ENCODE measurements around the gene EML1.

EML1 gene

GRCh38 chr14:99831903-99832685 is 38.9 kb downstream of the EML1 start:
- no peak for DNase-seq
- Histone ChIP-seq H3K4me3 (ENCODE audit: low read depth, low read length) (no peak overlapping the region), H3K4me1 (no peaks in the 10 kb centered on the region), H3K36me3 (no peaks in the 10 kb centered on the region), H3K27me3 (no peaks in the 10 kb centered on the region), H3K9me3 (no peaks in the 10 kb centered on the region)
- no peak for TF ChIP-seq CTCF (IDR thresholded peaks at IDR 0.05; ENCODE audit: low read depth, low read length)

GRCh38 chr14:99837822-99838221 is 44.6 kb downstream of the EML1 start:
- Histone ChIP-seq H3K27me3 (no peaks in the 10 kb centered on the region), H3K9me3 (no peaks in the 10 kb centered on the region), H3K36me3 (no peaks in the 10 kb centered on the region), H3K4me3 (ENCODE audit: low read depth, low read length) (no peak overlapping the region), H3K4me1 (no peaks in the 10 kb centered on the region)
- TF ChIP-seq CTCF (IDR thresholded peaks at IDR 0.05; ENCODE audit: low read depth, low read length) = no peak
- DNase-seq = no peak

- H3K27me3 ChIP-seq = no peaks in the 10 kb centered on the region
- no peak overlapping the region for H3K4me3 ChIP-seq (ENCODE audit: low read depth, low read length)
- DNase-seq = no peak
- H3K36me3 ChIP-seq = no peaks in the 10 kb centered on the region
- H3K4me1 ChIP-seq = no peaks in the 10 kb centered on the region
- H3K9me3 ChIP-seq = no peaks in the 10 kb centered on the region
- TF ChIP-seq CTCF (IDR thresholded peaks at IDR 0.05; ENCODE audit: low read depth, low read length) = no peak
Observed at GRCh38 chr14:99838639-99839134, 45.5 kb downstream of the EML1 start.

- H3K4me1 ChIP-seq = no peaks in the 10 kb centered on the region
- TF ChIP-seq CTCF (IDR thresholded peaks at IDR 0.05; ENCODE audit: low read depth, low read length) = no peak
- no peak for DNase-seq
Observed at GRCh38 chr14:99839696-99840095, 46.5 kb downstream of the EML1 start.

GRCh38 chr14:99840265-99840664 is 47.1 kb downstream of the EML1 start:
- no peaks in the 10 kb centered on the region for H3K9me3 ChIP-seq
- no peaks in the 10 kb centered on the region for H3K27me3 ChIP-seq
- no peak overlapping the region for H3K4me3 ChIP-seq (ENCODE audit: low read depth, low read length)
- H3K36me3 ChIP-seq = no peaks in the 10 kb centered on the region
- no peak for DNase-seq
- no peak for TF ChIP-seq CTCF (IDR thresholded peaks at IDR 0.05; ENCODE audit: low read depth, low read length)
- no peaks in the 10 kb centered on the region for H3K4me1 ChIP-seq

More at GRCh38 chr14:99839696-99840095, 46.5 kb downstream of the EML1 start:
- Histone ChIP-seq H3K9me3 (no peaks in the 10 kb centered on the region), H3K27me3 (no peaks in the 10 kb centered on the region), H3K36me3 (no peaks in the 10 kb centered on the region), H3K4me3 (ENCODE audit: low read depth, low read length) (no peak overlapping the region)

- TF ChIP-seq CTCF (IDR thresholded peaks at IDR 0.05; ENCODE audit: low read depth, low read length) = no peak
- no peak for DNase-seq
- Histone ChIP-seq H3K9me3 (no peaks in the 10 kb centered on the region), H3K36me3 (no peaks in the 10 kb centered on the region), H3K27me3 (no peaks in the 10 kb centered on the region), H3K4me3 (ENCODE audit: low read depth, low read length) (no peak overlapping the region), H3K4me1 (no peaks in the 10 kb centered on the region)
Observed at GRCh38 chr14:99840774-99841305, 47.6 kb downstream of the EML1 start.
